PC-3 (cell line): ENCODE data around the gene NDUFS2. TPM values are rescaled to one million over a fixed set of nuclear protein-coding genes. Genes with fewer than 3 reads are reported as not detected.

Source experiments
- ATAC-seq: fragments of 200-7000 bp; cut with Tn5 transposase; 2 replicates; pipeline ENCODE4 v1.9.1; 2020; ENCODE audit warnings: mild to moderate bottlenecking, moderate library complexity
- Bru-seq: library from RNA; stranded (reverse); fragments of 400-500 nt; gene quantifications from one replicate; lab custom pipeline; 2021; lab: Mats Ljungman, UMichigan
- BruChase-seq, 2 experiments: library from RNA; stranded (reverse); fragments of 400-500 nt; gene quantifications; one replicate each; lab custom pipeline; 2021; lab: Mats Ljungman, UMichigan
- BruUV-seq: library from RNA; stranded (reverse); fragments of 400-500 nt; replicated peaks from 2 replicates; lab custom pipeline; 2021; lab: Mats Ljungman, UMichigan
- CTCF ChIA-PET: fragments of 300-600 bp; sonication (Branson Sonifier 250); formaldehyde crosslinking; loops from one replicate; lab custom pipeline; 2022; ENCODE audit warnings: antibody characterized with exemption; lab: Charles Lee
- POLR2A ChIA-PET: fragments of 300-600 bp; sonication (Branson Sonifier 250); formaldehyde crosslinking; loops from one replicate; lab custom pipeline; 2022; ENCODE audit warnings: antibody characterized with exemption; ENCODE audit not compliant: unreplicated experiment; lab: Charles Lee
- DNase-seq: peaks from one replicate; pipeline ENCODE4 v3.0.0-alpha.2; 2015
- H2AFZ ChIP-seq: fragments of 300-600 bp; sonication (generic); 2 replicates; pipeline ENCODE4 v1.6.0; 2016; ENCODE audit warnings: antibody characterized with exemption, low read length
- H3F3A ChIP-seq: fragments of 300-600 bp; sonication (generic); one replicate; pipeline ENCODE4 v1.6.0; 2017; ENCODE audit warnings: antibody characterized with exemption, low read length, control low read depth, mild to moderate bottlenecking; ENCODE audit not compliant: unreplicated experiment
- H3K27ac ChIP-seq: fragments of 300-600 bp; sonication (generic); 2 replicates; pipeline ENCODE4 v1.5.1; 2016; ENCODE audit warnings: mild to moderate bottlenecking, low read length
- H3K27me3 ChIP-seq: fragments of 300-600 bp; sonication (generic); 2 replicates; pipeline ENCODE4 v1.6.1; 2016; ENCODE audit warnings: low read length, mixed read lengths
- H3K36me3 ChIP-seq: fragments of 300-600 bp; sonication (generic); 2 replicates; pipeline ENCODE4 v1.6.1; 2016; ENCODE audit warnings: low read depth, mixed run types, low read length, mixed read lengths
- H3K4me1 ChIP-seq: fragments of 300-600 bp; sonication (generic); 2 replicates; pipeline ENCODE4 v1.5.1; 2016; ENCODE audit warnings: low read length; ENCODE audit not compliant: insufficient read depth
- H3K4me2 ChIP-seq: fragments of 300-600 bp; sonication (generic); 2 replicates; pipeline ENCODE4 v1.6.0; 2016; ENCODE audit warnings: low read length
- H3K4me3 ChIP-seq: fragments of 300-600 bp; sonication (generic); 2 replicates; pipeline ENCODE4 v1.5.1; 2016; ENCODE audit warnings: mild to moderate bottlenecking, low read length, mixed read lengths
- H3K79me2 ChIP-seq: fragments of 300-600 bp; sonication (generic); 2 replicates; pipeline ENCODE4 v1.6.1; 2017; ENCODE audit warnings: low read length, mixed read lengths
- H3K9ac ChIP-seq: fragments of 300-600 bp; sonication (generic); 2 replicates; pipeline ENCODE4 v1.6.0; 2016; ENCODE audit warnings: mild to moderate bottlenecking, low read length
- H3K9me2 ChIP-seq: fragments of 300-600 bp; sonication (generic); replicated peaks from 2 replicates; pipeline ENCODE4 v1.6.1; 2016; ENCODE audit warnings: mixed run types, low read length, mixed read lengths
- H3K9me3 ChIP-seq: fragments of 300-600 bp; sonication (generic); 2 replicates; pipeline ENCODE4 v1.6.1; 2016; ENCODE audit warnings: low read length, mixed read lengths
- H4K20me1 ChIP-seq: fragments of 300-600 bp; sonication (generic); 2 replicates; pipeline ENCODE4 v1.6.1; 2016; ENCODE audit warnings: low read length, mixed read lengths
- EZH2 ChIP-seq: fragments of 300-600 bp; sonication (generic); IDR thresholded peaks from one replicate; pipeline ENCODE4 v1.6.1; 2017; ENCODE audit warnings: antibody characterized with exemption, mild to moderate bottlenecking, low read length; ENCODE audit not compliant: unreplicated experiment
- EZH2phosphoT487 ChIP-seq: fragments of 300-600 bp; sonication (generic); IDR thresholded peaks from 2 replicates; pipeline ENCODE4 v1.6.1; 2018; ENCODE audit warnings: mild to moderate bottlenecking, antibody characterized with exemption, low read length, borderline replicate concordance
- intact Hi-C: fragments of 100-400 bp; cut with micrococcal nuclease; formaldehyde crosslinking; loops from 2 replicates; pipeline ENCODE4 v1.9.0; 2023
- long read RNA-seq: library from polyadenylated mRNA; unstranded; transcript quantifications from one replicate; pipeline ENCODE4 v2.0.0, GENCODE V29; 2021; ENCODE audit not compliant: unreplicated experiment
- total RNA-seq: library from RNA; depleted of rRNA; stranded (reverse); fragments of >200 nt; gene quantifications from 2 replicates; pipeline ENCODE4 v1.2.3, GENCODE V29; 2014; rRNA removed
- TF ChIP-seq, protein P1 (sequence below): fragments of 300-600 bp; sonication (generic); conservative IDR thresholded peaks from 2 replicates; pipeline ENCODE4 v1.5.1; 2017; ENCODE audit warnings: antibody characterized with exemption, low read depth, mild to moderate bottlenecking, low read length

Gene NDUFS2
- total RNA-seq (168 TPM in 2 replicates), Bru-seq, nascent RNA (percentile 92 among the genes with signal in this experiment), BruChase-seq, experiment 1, labeled RNA remaining after a 6-hour chase (percentile 94 among the genes with signal in this experiment), BruChase-seq, experiment 2, labeled RNA remaining after a 2-hour chase (percentile 93 among the genes with signal in this experiment)
- long read RNA-seq, transcript NDUFS2-202 (13 exons, 2,064 nt) = major isoform, 22 of 342 reads
- long read RNA-seq, partial matches to known transcripts = 268 of 342 reads
- long read RNA-seq, other reads (novel, unspliced or antisense) = 52 of 342 reads

DNA sequence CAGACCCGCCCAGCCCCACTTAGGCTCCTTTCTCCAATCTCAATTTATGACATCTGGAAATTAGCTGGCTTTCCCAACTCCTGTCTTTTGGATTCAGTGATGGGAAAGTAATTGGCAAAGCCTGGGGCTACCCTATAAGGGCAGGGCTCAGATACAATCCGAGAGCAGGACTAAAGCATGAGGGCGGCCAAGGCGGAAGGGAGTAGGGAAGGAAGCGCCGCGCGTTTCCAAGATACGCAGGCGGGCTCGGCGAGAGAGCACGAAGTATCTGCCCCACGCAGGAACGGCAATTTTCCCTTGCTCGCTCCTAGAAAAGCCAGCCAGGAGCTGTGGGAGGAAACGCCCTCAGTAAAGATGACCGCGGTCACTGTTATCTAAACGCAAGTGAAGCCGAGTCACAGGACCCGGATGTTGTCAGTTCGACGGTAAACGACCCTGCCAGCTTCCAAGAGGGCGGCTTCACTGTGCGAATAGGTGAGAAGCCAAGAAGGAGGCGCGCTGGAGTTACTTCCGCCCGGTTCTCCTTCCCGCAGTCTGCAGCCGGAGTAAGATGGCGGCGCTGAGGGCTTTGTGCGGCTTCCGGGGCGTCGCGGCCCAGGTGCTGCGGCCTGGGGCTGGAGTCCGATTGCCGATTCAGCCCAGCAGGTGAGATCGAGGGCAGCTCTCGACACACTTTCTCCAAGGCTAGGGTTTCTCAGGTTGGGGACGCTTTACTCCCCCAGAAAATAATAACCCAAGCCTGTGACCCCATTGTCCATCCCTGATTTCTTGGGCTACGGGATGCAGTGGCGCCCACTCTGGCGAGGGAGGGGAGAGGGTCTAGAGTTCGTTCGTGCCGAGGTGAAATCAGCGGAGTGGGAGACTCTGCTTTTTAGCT is at the start of gene NDUFS2:
TSS of gene NDUFS2 (plus strand) at position 532 of the 877 bp plus-strand sequence. CDS start at position 551, 19 bp downstream.
- Histone ChIP-seq H3K79me2 (peaks cover 29% of the 10 kb centered on the region), H3K36me3 (peaks cover 23% of the 10 kb centered on the region; the same call in 1 of the 2 replicates), H3K9me3 (no peaks in the 10 kb centered on the region), H3K9ac (peak within 1 kb of the TSS; percentile 90), H3K4me3 (peak within 1 kb of the TSS; percentile 81), H2AFZ (peak within 1 kb of the TSS; percentile 79), H4K20me1 (no peaks in the 10 kb centered on the region), H3K9me2 (no peaks in the 10 kb centered on the region), H3K4me2 (peak within 1 kb of the TSS; percentile 85), H3K27ac (peak within 1 kb of the TSS; percentile 60), H3F3A (no peaks in the 10 kb centered on the region), H3K27me3 (no peaks in the 10 kb centered on the region), H3K4me1 (peaks cover 26% of the 10 kb centered on the region)
- BruUV-seq = no TSS peak
- DNase-seq = peak; percentile 99
- CTCF ChIA-PET = interaction anchor here (1.1 to 2.0 kb wide), 2 partner anchors 20 to 24 kb away, joined by 3 to 13 read pairs; partner anchors contain the start of gene TOMM40L
- POLR2A ChIA-PET = interaction anchor here (0.6 to 1.0 kb wide), 4 partner anchors 181 to 230 kb away, joined by 4 to 11 read pairs (median 7); partner anchors contain the start of gene F11R
- peak; percentile 96 for ATAC-seq
- intact Hi-C loops = loop anchor here (1.0 kb wide), 1 partner anchor 23 kb away; no protein-coding TSS in a partner anchor
- no peak for TF ChIP-seq EZH2
- TF ChIP-seq EZH2phosphoT487 = no peak
- TF ChIP-seq, protein P1, sequence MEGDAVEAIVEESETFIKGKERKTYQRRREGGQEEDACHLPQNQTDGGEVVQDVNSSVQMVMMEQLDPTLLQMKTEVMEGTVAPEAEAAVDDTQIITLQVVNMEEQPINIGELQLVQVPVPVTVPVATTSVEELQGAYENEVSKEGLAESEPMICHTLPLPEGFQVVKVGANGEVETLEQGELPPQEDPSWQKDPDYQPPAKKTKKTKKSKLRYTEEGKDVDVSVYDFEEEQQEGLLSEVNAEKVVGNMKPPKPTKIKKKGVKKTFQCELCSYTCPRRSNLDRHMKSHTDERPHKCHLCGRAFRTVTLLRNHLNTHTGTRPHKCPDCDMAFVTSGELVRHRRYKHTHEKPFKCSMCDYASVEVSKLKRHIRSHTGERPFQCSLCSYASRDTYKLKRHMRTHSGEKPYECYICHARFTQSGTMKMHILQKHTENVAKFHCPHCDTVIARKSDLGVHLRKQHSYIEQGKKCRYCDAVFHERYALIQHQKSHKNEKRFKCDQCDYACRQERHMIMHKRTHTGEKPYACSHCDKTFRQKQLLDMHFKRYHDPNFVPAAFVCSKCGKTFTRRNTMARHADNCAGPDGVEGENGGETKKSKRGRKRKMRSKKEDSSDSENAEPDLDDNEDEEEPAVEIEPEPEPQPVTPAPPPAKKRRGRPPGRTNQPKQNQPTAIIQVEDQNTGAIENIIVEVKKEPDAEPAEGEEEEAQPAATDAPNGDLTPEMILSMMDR = peak; percentile 59

DNA sequence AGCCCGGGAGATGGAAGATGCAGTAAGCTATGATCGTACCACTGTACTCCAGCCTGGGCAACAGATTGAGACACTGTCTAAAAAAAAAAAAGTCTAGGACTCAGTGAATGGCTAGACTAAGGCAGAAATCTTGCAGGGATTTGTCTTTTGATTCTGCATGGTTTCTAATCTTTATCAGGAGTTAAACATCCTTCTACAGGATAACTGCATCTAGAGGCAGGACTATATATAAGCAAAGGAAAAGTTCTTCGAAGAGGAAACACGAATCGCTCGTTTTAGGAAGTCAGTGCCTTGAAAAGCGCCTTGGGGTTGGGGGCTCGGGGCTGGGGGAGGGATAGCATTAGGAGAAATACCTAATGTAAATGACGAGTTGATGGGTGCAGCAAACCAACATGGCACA is 49.0 kb upstream of the NDUFS2 start:
- H3K4me1 ChIP-seq = peaks cover 20% of the 10 kb centered on the region
- ChIA-PET CTCF (interaction anchor here (0.9 to 1.3 kb wide), 3 partner anchors 13 to 20 kb away, joined by 3 to 5 read pairs (median 4); partner anchors contain the start of gene PPOX), POLR2A (interaction anchor here (0.5 to 0.6 kb wide), 6 partner anchors 17 to 156 kb away, joined by 3 to 10 read pairs (median 4); no protein-coding TSS in a partner anchor)
- intact Hi-C loops = loop anchor here (1.0 to 2.0 kb wide), 2 partner anchors 20 to 35 kb away; partner anchors contain the start of genes DEDD, NIT1 and PFDN2
- H2AFZ ChIP-seq = peak overlapping the region; percentile 86
- DNase-seq (no peak), ATAC-seq (no peak; the same call in 1 of the 2 replicates)
- H3K4me2 ChIP-seq = peak overlapping the region; percentile 84
- TF ChIP-seq EZH2 = no peak
- no peak for TF ChIP-seq EZH2phosphoT487
- TF ChIP-seq, protein P1 = no peak
- H3K27me3 ChIP-seq = no peaks in the 10 kb centered on the region
- H3K9ac ChIP-seq = peak overlapping the region; percentile 90
- no peaks in the 10 kb centered on the region for H4K20me1 ChIP-seq
- H3K4me3 ChIP-seq = peak overlapping the region; percentile 78
- no peaks in the 10 kb centered on the region for H3K9me2 ChIP-seq
- H3F3A ChIP-seq = no peaks in the 10 kb centered on the region
- peak overlapping the region; percentile 89; the same call in 1 of the 2 replicates for H3K27ac ChIP-seq
- no TSS peak for BruUV-seq
- peaks cover 9% of the 10 kb centered on the region; the same call in 1 of the 2 replicates for H3K36me3 ChIP-seq
- H3K9me3 ChIP-seq = no peaks in the 10 kb centered on the region
- peaks cover 19% of the 10 kb centered on the region for H3K79me2 ChIP-seq
